ENCODE data around the gene ZNF662. TPM values are rescaled to one million over a fixed set of nuclear protein-coding genes. Genes with fewer than 3 reads are reported as not detected.

Gene ZNF662
- total and polyA plus RNA-seq, 9 of the 15 experiments (the other 6 are each of a cell fraction or from before 2014, with no cell fraction given), result 0.07 to 0.55 (median 0.27) TPM

GRCh38 chr3:42880601-42881451 lies 25.1 kb upstream of the ZNF662 start (continued):
- TF ChIP-seq ZNF444 (CRISPR knock-in tag; IDR thresholded peaks at IDR 0.05) (no peak), HINFP (tag; conservative IDR thresholded peaks at IDR 0.05; ENCODE audit: low read depth) (no peak), FUS (optimal IDR thresholded peaks at IDR 0.05; ENCODE audit: low read depth, low read length) (no peak), CREM (IDR thresholded peaks at IDR 0.05; ENCODE audit: low read depth) (no peak; the same call in 1 of the 2 replicates), CTBP1 (IDR thresholded peaks at IDR 0.05; ENCODE audit: borderline replicate concordance) (peak; percentile 86; the same call in 1 of the 2 replicates), ZNF24 (IDR thresholded peaks at IDR 0.05) (peak; percentile 50; the same call in 1 of the 2 replicates), KDM5B (IDR thresholded peaks at IDR 0.05; ENCODE audit: insufficient replicate concordance, low read depth, low read length) (no peak), CHD1 (IDR thresholded peaks at IDR 0.05; ENCODE audit: low read length) (no peak), POLR2AphosphoS5 (IDR thresholded peaks at IDR 0.05; ENCODE audit: control insufficient read depth, insufficient read depth, low read depth, low read length) (no peak), TAF1 (IDR thresholded peaks at IDR 0.05; ENCODE audit: control insufficient read depth, extremely low read depth, insufficient read depth, low read length, severe bottlenecking) (no peak), TCF7 (IDR thresholded peaks at IDR 0.05; ENCODE audit: borderline replicate concordance) (no peak), ZNF586 (CRISPR knock-in tag; conservative IDR thresholded peaks at IDR 0.05) (no peak), FOSL1 (tag; conservative IDR thresholded peaks at IDR 0.05) (no peak), FOXA3 (CRISPR knock-in tag; conservative IDR thresholded peaks at IDR 0.05 in 1 of 2, IDR thresholded peaks at IDR 0.05 in 1 of 2) (no peak), ZNF407 (IDR thresholded peaks at IDR 0.05; ENCODE audit: low read depth) (no peak), IRF1 (CRISPR knock-in tag; IDR thresholded peaks at IDR 0.05; ENCODE audit: borderline replicate concordance) (no peak), SREBF1 (IDR thresholded peaks at IDR 0.05; ENCODE audit: borderline replicate concordance, low read depth, low read length) (no peak)

All from K562 (cell line).